Measurements from ENCODE around the gene RAPGEF1.
A peak's percentile ranks its signal among the peaks of the same experiment; 100 is the strongest.

Gene RAPGEF1

GRCh38 chr9:131704988-131705387 lies 34.9 kb downstream of the RAPGEF1 start:
- DNase-seq: no peak

GRCh38 chr9:131704141-131704983 lies 35.5 kb downstream of the RAPGEF1 start:
- DNase-seq: no peak

- no peak for DNase-seq
Observed at GRCh38 chr9:131703697-131704096, 36.2 kb downstream of the RAPGEF1 start.

- no peak for DNase-seq
Observed at GRCh38 chr9:131702911-131703310, 37.0 kb downstream of the RAPGEF1 start.

- peak; percentile 61 for DNase-seq
Observed at GRCh38 chr9:131701789-131702337, 38.0 kb downstream of the RAPGEF1 start.

- no peak for DNase-seq
Observed at GRCh38 chr9:131701436-131701781, 38.5 kb downstream of the RAPGEF1 start.

GRCh38 chr9:131700765-131701435 lies 39.0 kb downstream of the RAPGEF1 start:
- no peak for DNase-seq

- DNase-seq: no peak
Observed at GRCh38 chr9:131700076-131700475, 39.8 kb downstream of the RAPGEF1 start.

GRCh38 chr9:131698618-131698985 lies 41.3 kb downstream of the RAPGEF1 start:
- DNase-seq: no peak

- DNase-seq: no peak
Observed at GRCh38 chr9:131697908-131698617, 41.8 kb downstream of the RAPGEF1 start.

- DNase-seq: peak; percentile 29
Observed at GRCh38 chr9:131697097-131697496, 42.8 kb downstream of the RAPGEF1 start.

GRCh38 chr9:131695836-131696460 lies 43.9 kb downstream of the RAPGEF1 start:
- no peak for DNase-seq

- DNase-seq: no peak
Observed at GRCh38 chr9:131695366-131695765, 44.5 kb downstream of the RAPGEF1 start.

GRCh38 chr9:131693651-131694597 lies 46.0 kb downstream of the RAPGEF1 start:
- DNase-seq: no peak

GRCh38 chr9:131692612-131693562 lies 47.0 kb downstream of the RAPGEF1 start:
- no peak for DNase-seq

- DNase-seq: no peak
Observed at GRCh38 chr9:131691969-131692611, 47.8 kb downstream of the RAPGEF1 start.

- no peak for DNase-seq
Observed at GRCh38 chr9:131690941-131691573, 48.8 kb downstream of the RAPGEF1 start.

GRCh38 chr9:131690462-131690861 lies 49.4 kb downstream of the RAPGEF1 start:
- DNase-seq: no peak

- DNase-seq: no peak
Observed at GRCh38 chr9:131688377-131688776, 51.5 kb downstream of the RAPGEF1 start.
